BLaER1 treated with 17β-estradiol and CSF1 and Interleukin-3, amounts not matched to agents 10 nM and 100 nM (cell line): ENCODE measurements around the gene NFYC.

Source experiments
- H3K27ac ChIP-seq, 11 experiments: shearing (Covaris generic); formaldehyde crosslinking; 2 replicates each; pipeline ENCODE4 v1.8.1; 2022
- H3K27me3 ChIP-seq, 11 experiments: shearing (Covaris generic); formaldehyde crosslinking; 2 replicates each; pipeline ENCODE4 v1.8.1; 2022
- H3K36me3 ChIP-seq, 11 experiments: shearing (Covaris generic); formaldehyde crosslinking; 2 replicates each; pipeline ENCODE4 v1.8.1; 2022
- H3K4me1 ChIP-seq, 10 experiments: shearing (Covaris generic); formaldehyde crosslinking; 2 replicates each; pipeline ENCODE4 v1.8.1; 2022
- H3K4me2 ChIP-seq, 11 experiments: shearing (Covaris generic); formaldehyde crosslinking; 2 replicates each; pipeline ENCODE4 v1.8.1; 2022
- H3K4me3 ChIP-seq, 10 experiments: shearing (Covaris generic); formaldehyde crosslinking; 2 replicates each; pipeline ENCODE4 v1.8.1; 2022
- H3K9ac ChIP-seq, 11 experiments: shearing (Covaris generic); formaldehyde crosslinking; 2 replicates each; pipeline ENCODE4 v1.8.1; 2022
- H3K9me3 ChIP-seq, 11 experiments: shearing (Covaris generic); formaldehyde crosslinking; replicated peaks in 1 of 11; 2 replicates each; pipeline ENCODE4 v1.8.1; 2022
- H4K20me1 ChIP-seq, 11 experiments: shearing (Covaris generic); formaldehyde crosslinking; 2 replicates each; pipeline ENCODE4 v1.8.1; 2022
- Cebpa-rat ChIP-seq, 11 experiments: shearing (Covaris generic); IDR thresholded peaks; 2 replicates each; pipeline ENCODE4 v1.8.1; 2022

NFYC gene

GRCh38 chr1:40711465-40712404, 20.2 kb downstream of the NFYC start:
- Histone ChIP-seq H3K4me2 (peak overlapping the region; percentile 64 to 85 (median 76)), H3K27me3 (no peaks in the 10 kb centered on the region), H3K4me1 (peaks cover 56 to 83% (median 60%) of the 10 kb centered on the region in 10 experiments), H3K9me3 (peaks cover 0 to 10% (median 3%) of the 10 kb centered on the region in 11 experiments; a peak in 7 of 22 replicates), H4K20me1 (peaks cover 0 to 58% (median 5%) of the 10 kb centered on the region in 11 experiments; a peak in 6 of 22 replicates), H3K4me3 (no peak overlapping the region), H3K36me3 (peaks cover 0 to 13% (median 2%) of the 10 kb centered on the region in 11 experiments; a peak in 4 of 22 replicates), H3K9ac (peak overlapping the region in 3 of 11 experiments; percentile 24 to 38 (median 24); a peak in 4 of 22 replicates), H3K27ac (peak overlapping the region in 10 of 11 experiments; percentile 9 to 83 (median 67); a peak in 17 of 22 replicates)
- no peak for TF ChIP-seq Cebpa-rat (IDR thresholded peaks at IDR 0.05)

- no peak for TF ChIP-seq Cebpa-rat (IDR thresholded peaks at IDR 0.05)
- Histone ChIP-seq H3K4me3 (peak overlapping the region in 7 of 10 experiments; percentile 0 to 35 (median 14); a peak in 3 of 20 replicates), H3K4me2 (peak overlapping the region; percentile 64 to 85 (median 76))
Observed at GRCh38 chr1:40712405-40712944, 21.0 kb downstream of the NFYC start.

GRCh38 chr1:40712997-40713396, 21.5 kb downstream of the NFYC start:
- Histone ChIP-seq H3K36me3 (peaks cover 0 to 8% (median 0%) of the 10 kb centered on the region in 11 experiments; a peak in 4 of 22 replicates), H4K20me1 (peaks cover 0 to 56% (median 8%) of the 10 kb centered on the region in 11 experiments; a peak in 6 of 22 replicates), H3K4me3 (peak overlapping the region in 9 of 10 experiments; percentile 0 to 35 (median 13); a peak in 5 of 20 replicates), H3K9me3 (no peaks in the 10 kb centered on the region), H3K4me1 (peaks cover 56 to 91% (median 60%) of the 10 kb centered on the region in 10 experiments), H3K27me3 (no peaks in the 10 kb centered on the region), H3K27ac (peak overlapping the region; percentile 49 to 83 (median 73)), H3K4me2 (peak overlapping the region; percentile 64 to 85 (median 76)), H3K9ac (peak overlapping the region in 9 of 11 experiments; percentile 4 to 61 (median 39); a peak in 16 of 22 replicates)
- no peak for TF ChIP-seq Cebpa-rat (IDR thresholded peaks at IDR 0.05)

More at GRCh38 chr1:40712405-40712944, 21.0 kb downstream of the NFYC start:
- Histone ChIP-seq H3K36me3 (peaks cover 0 to 8% (median 0%) of the 10 kb centered on the region in 11 experiments; a peak in 4 of 22 replicates), H3K9ac (peak overlapping the region in 8 of 11 experiments; percentile 22 to 61 (median 36); a peak in 9 of 22 replicates), H3K4me1 (peaks cover 56 to 90% (median 60%) of the 10 kb centered on the region in 10 experiments), H3K9me3 (peaks cover 0 to 2% (median 0%) of the 10 kb centered on the region in 11 experiments; a peak in 2 of 22 replicates), H3K27me3 (no peaks in the 10 kb centered on the region), H3K27ac (peak overlapping the region; percentile 38 to 83 (median 73); a peak in 21 of 22 replicates), H4K20me1 (peaks cover 0 to 57% (median 8%) of the 10 kb centered on the region in 11 experiments; a peak in 6 of 22 replicates)

- Histone ChIP-seq H3K4me2 (peak overlapping the region in 1 of 11 experiments; percentile 4; a peak in 1 of 22 replicates), H3K27me3 (no peaks in the 10 kb centered on the region), H3K9ac (no peak overlapping the region), H3K36me3 (peaks cover 0 to 8% (median 0%) of the 10 kb centered on the region in 11 experiments; a peak in 4 of 22 replicates), H3K4me1 (peaks cover 32 to 69% (median 36%) of the 10 kb centered on the region in 10 experiments), H4K20me1 (peaks cover 0 to 55% (median 3%) of the 10 kb centered on the region in 11 experiments; a peak in 7 of 22 replicates), H3K4me3 (no peak overlapping the region), H3K9me3 (no peaks in the 10 kb centered on the region), H3K27ac (no peak overlapping the region)
- TF ChIP-seq Cebpa-rat (IDR thresholded peaks at IDR 0.05), result no peak
Observed at GRCh38 chr1:40715491-40716059, 24.1 kb downstream of the NFYC start.

GRCh38 chr1:40717065-40717464, 25.6 kb downstream of the NFYC start:
- H3K9me3 ChIP-seq, result no peaks in the 10 kb centered on the region
- H3K4me1 ChIP-seq, result peaks cover 17 to 60% (median 21%) of the 10 kb centered on the region in 10 experiments
- H3K9ac ChIP-seq, result no peak overlapping the region
- TF ChIP-seq Cebpa-rat (IDR thresholded peaks at IDR 0.05), result no peak
- no peaks in the 10 kb centered on the region for H3K27me3 ChIP-seq
- H3K27ac ChIP-seq, result no peak overlapping the region
- 0 out of 22 replicates have a peak overlapping the region, but pooled peaks of 1 of the 11 experiments have one; percentile 4 for H3K4me2 ChIP-seq
- peaks cover 0 to 52% (median 9%) of the 10 kb centered on the region in 11 experiments; a peak in 8 of 22 replicates for H4K20me1 ChIP-seq
- no peak overlapping the region for H3K4me3 ChIP-seq
- H3K36me3 ChIP-seq, result peaks cover 0 to 12% (median 5%) of the 10 kb centered on the region in 11 experiments; a peak in 6 of 22 replicates

GRCh38 chr1:40717955-40718354, 26.5 kb downstream of the NFYC start:
- H4K20me1 ChIP-seq, result peaks cover 0 to 60% (median 10%) of the 10 kb centered on the region in 11 experiments; a peak in 11 of 22 replicates
- H3K9ac ChIP-seq, result no peak overlapping the region
- TF ChIP-seq Cebpa-rat (IDR thresholded peaks at IDR 0.05), result no peak
- no peak overlapping the region for H3K4me2 ChIP-seq
- H3K27me3 ChIP-seq, result no peaks in the 10 kb centered on the region
- H3K4me1 ChIP-seq, result peaks cover 8 to 52% (median 12%) of the 10 kb centered on the region in 10 experiments
- H3K27ac ChIP-seq, result no peak overlapping the region
- H3K36me3 ChIP-seq, result peaks cover 0 to 13% (median 5%) of the 10 kb centered on the region in 11 experiments; a peak in 7 of 22 replicates
- H3K9me3 ChIP-seq, result no peaks in the 10 kb centered on the region
- H3K4me3 ChIP-seq, result no peak overlapping the region

- Histone ChIP-seq H3K9me3 (no peaks in the 10 kb centered on the region), H3K4me3 (no peak overlapping the region), H3K4me1 (peaks cover 0 to 32% (median 2%) of the 10 kb centered on the region in 10 experiments; a peak in 6 of 20 replicates), H3K9ac (no peak overlapping the region), H3K4me2 (no peak overlapping the region), H3K27ac (no peak overlapping the region), H4K20me1 (peaks cover 6 to 86% (median 29%) of the 10 kb centered on the region in 11 experiments; a peak in 12 of 22 replicates), H3K27me3 (no peaks in the 10 kb centered on the region), H3K36me3 (peaks cover 3 to 18% (median 14%) of the 10 kb centered on the region in 11 experiments; a peak in 14 of 22 replicates)
- TF ChIP-seq Cebpa-rat (IDR thresholded peaks at IDR 0.05), result no peak
Observed at GRCh38 chr1:40720493-40720892, 29.0 kb downstream of the NFYC start.

GRCh38 chr1:40722622-40723021, 31.1 kb downstream of the NFYC start:
- H4K20me1 ChIP-seq, result peaks cover 6 to 91% (median 37%) of the 10 kb centered on the region in 11 experiments; a peak in 12 of 22 replicates

More at GRCh38 chr1:40722622-40723021, 31.1 kb downstream of the NFYC start:
- Histone ChIP-seq H3K27me3 (no peaks in the 10 kb centered on the region), H3K4me2 (no peak overlapping the region), H3K4me3 (no peak overlapping the region), H3K4me1 (peaks cover 0 to 11% (median 2%) of the 10 kb centered on the region in 10 experiments; a peak in 3 of 20 replicates), H3K27ac (no peak overlapping the region), H3K9me3 (no peaks in the 10 kb centered on the region), H3K9ac (no peak overlapping the region), H3K36me3 (peaks cover 3 to 17% (median 14%) of the 10 kb centered on the region in 11 experiments; a peak in 13 of 22 replicates)
- no peak for TF ChIP-seq Cebpa-rat (IDR thresholded peaks at IDR 0.05)
